Measurements from ENCODE around the gene PRMT9. TPM values are rescaled to one million over a fixed set of nuclear protein-coding genes. Genes with fewer than 3 reads are reported as not detected.
A peak's percentile ranks its signal among the peaks of the same experiment; 100 is the strongest.

Gene PRMT9
- 13.7 and 21.7 TPM in 2 replicates for total RNA-seq (2014; rRNA removed; shearing (Covaris generic); ENCODE audit: low replicate concordance)

DNA sequence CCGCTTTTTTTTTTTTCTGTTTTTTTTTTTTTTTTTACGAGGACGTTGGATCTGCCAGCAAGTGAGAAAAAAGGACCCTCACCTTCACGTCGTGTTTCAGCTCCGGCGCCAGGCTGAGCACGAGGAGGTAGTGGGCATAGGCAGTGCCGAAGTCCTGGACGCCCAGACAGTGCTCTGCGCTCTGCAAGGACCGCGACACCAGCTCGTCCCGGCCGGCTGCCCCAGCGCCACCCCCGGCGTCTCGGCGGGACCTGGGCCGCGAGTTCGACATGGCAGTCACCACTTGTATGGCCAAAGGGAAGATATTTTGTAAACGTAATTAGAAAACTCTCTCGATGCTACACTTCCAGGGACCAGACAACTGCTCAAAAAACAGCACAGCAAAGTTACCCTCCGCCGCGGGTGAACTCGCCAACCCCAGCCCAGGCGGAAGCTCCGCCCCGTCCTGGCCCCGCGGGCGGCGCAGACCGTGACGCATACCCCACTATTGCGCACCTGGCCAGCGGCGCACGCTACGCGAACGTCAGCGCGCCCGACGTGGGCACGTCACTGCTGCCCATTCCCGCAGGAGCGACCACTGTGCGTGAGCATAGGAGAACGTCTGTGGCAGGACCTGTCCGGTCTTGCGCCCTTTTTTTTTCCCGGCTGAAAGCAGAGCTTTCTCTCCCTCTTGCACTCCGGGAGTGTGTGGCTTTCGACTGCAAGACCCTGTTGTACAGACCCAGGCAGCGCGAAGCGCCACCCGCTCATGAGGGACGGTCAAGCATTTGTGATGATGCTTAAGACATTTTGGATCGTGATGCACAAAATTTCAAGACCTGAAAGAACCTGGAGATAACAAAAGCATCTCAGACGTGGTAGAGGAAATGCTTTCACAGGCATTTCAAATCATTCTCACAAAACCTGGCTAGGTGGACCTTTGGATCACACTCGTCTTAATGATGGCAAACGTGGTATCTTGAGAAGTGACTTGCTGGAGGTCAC is at the start of gene PRMT9:
PRMT9 (minus strand) TSS at position 447 of the 984 bp plus-strand sequence; CDS start at position 271, 176 bp downstream.
- H2AFZ ChIP-seq (ENCODE audit: low read length) = peak within 1 kb of the TSS; percentile 71
- H3K36me3 ChIP-seq (ENCODE audit: insufficient read depth, low read length) = peaks cover 6% of the 10 kb centered on the region
- peaks cover 19% of the 10 kb centered on the region for H3K4me1 ChIP-seq (ENCODE audit: low read length)
- H3K4me3 ChIP-seq (ENCODE audit: low read length) = peak within 1 kb of the TSS; percentile 74
- no peaks in the 10 kb centered on the region for H4K20me1 ChIP-seq (ENCODE audit: insufficient read depth, low read depth, low read length)
- no peaks in the 10 kb centered on the region for H3K27me3 ChIP-seq (ENCODE audit: low read length)
- no peaks in the 10 kb centered on the region for H3K9me2 ChIP-seq (replicated peaks; ENCODE audit: insufficient read depth, low read length)
- H3K9ac ChIP-seq (ENCODE audit: low read length) = peak within 1 kb of the TSS; percentile 88
- peak within 1 kb of the TSS; percentile 44 for H3K27ac ChIP-seq (ENCODE audit: low read length)
- peak within 1 kb of the TSS; percentile 79 for H3K4me2 ChIP-seq (ENCODE audit: low read depth, low read length, poor library complexity, severe bottlenecking)
- DNase-seq = peak; percentile 98
- H3K9me3 ChIP-seq (ENCODE audit: low read length) = no peaks in the 10 kb centered on the region
- peaks cover 47% of the 10 kb centered on the region for H3K79me2 ChIP-seq (ENCODE audit: low read length)

DNA sequence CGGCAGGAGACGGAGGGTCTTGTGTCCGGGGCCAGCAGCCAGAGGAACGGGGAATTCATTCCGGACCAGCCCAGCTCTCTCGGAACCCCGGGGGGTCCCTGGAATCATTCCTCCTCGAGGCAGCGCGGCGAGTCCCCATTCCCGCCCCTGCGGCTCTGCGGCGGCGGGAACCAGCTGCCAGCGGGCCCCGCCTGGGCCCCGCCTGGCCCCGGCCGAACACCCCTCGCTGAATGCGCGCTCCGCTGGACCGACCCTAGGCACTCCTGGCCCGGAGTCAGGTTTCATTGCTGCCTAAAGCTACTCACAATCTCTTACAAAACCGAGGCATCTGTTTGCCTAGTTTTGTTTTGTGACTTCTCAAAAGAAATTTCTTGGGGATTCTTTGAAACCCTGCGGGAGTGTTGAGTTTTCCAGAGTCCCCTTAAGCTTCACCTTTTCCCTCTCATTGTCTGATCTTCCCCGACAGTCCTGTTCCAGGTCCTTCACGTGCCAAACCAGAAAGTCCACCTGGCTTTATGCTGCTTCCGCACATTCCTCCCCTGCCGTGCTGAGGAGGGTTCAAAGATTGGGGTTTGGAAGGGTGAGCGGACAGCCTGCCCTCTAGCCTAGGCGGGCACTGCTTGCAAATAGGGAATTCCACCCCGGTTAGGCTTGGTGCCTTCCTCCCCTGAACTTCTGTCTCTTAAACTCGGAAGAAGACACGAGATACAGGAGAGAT is 48.7 kb upstream of the PRMT9 start:
- no peak for DNase-seq
- peak overlapping the region; percentile 89 for H2AFZ ChIP-seq (ENCODE audit: low read length)

DNA sequence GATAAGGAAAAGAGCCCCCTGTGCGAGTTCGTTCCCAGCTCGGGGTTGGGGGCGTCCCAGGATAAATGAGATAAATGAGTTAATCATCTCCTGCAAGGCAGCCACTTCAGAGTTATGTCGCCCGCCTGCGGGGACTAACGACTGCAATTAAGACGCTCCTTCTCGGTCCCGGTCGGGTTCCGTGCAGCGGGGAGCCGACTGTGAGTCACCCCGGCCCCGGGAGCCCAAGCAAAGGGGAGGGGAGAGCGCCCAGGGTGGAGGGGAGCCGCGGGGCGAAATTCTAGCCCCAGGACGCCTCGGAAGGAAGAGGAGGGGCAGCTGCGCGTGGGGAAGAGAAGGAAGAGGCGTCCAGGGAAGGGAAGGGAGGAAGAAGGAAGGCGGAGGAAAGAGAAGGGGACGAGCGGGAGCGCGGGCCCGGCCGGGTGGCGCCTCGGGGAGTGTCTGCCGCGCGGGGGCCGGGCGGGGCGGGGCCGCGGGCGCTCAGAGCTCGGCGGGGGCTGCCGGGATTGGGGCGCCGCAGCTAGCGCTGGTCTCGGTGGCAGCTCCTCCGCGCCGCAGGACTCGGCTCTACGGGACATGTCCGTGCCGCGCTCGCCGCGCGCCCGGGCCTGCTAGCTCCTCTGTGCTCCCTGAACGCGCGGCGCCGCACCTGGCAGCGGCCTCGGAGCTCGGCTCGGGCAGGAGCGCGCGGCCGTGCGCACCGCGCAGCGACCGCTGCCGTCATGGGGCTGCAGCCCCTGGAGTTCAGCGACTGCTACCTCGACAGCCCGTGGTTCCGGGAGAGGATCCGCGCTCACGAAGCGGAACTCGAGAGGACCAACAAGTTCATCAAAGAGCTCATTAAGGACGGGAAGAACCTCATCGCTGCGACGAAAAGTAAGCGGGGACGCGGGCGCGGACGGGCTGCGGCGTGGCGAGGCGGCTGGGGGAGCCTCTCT is 47.9 kb upstream of the PRMT9 start, which contains the start of gene ARHGAP10:
ARHGAP10 (plus strand) TSS at position 509 of the 938 bp plus-strand sequence; CDS start at position 723, 214 bp downstream.
- peak; percentile 60 for DNase-seq
- Histone ChIP-seq H3K36me3 (ENCODE audit: insufficient read depth, low read length) (no peaks in the 10 kb centered on the region), H3K9me2 (replicated peaks; ENCODE audit: insufficient read depth, low read length) (no peaks in the 10 kb centered on the region), H3K27me3 (ENCODE audit: low read length) (no peaks in the 10 kb centered on the region), H2AFZ (ENCODE audit: low read length) (peak within 1 kb of the TSS; percentile 89), H3K9ac (ENCODE audit: low read length) (peak within 1 kb of the TSS; percentile 52), H3K4me1 (ENCODE audit: low read length) (peaks cover 15% of the 10 kb centered on the region), H3K4me3 (ENCODE audit: low read length) (peak within 1 kb of the TSS; percentile 68), H3K79me2 (ENCODE audit: low read length) (no peaks in the 10 kb centered on the region), H3K4me2 (ENCODE audit: low read depth, low read length, poor library complexity, severe bottlenecking) (peak within 1 kb of the TSS; percentile 79), H3K9me3 (ENCODE audit: low read length) (no peaks in the 10 kb centered on the region), H3K27ac (ENCODE audit: low read length) (no peak within 1 kb of the TSS), H4K20me1 (ENCODE audit: insufficient read depth, low read depth, low read length) (no peaks in the 10 kb centered on the region)

More for the DNA sequence above, 48.7 kb upstream of the PRMT9 start:
- no peaks in the 10 kb centered on the region for H3K79me2 ChIP-seq (ENCODE audit: low read length)
- peaks cover 15% of the 10 kb centered on the region for H3K4me1 ChIP-seq (ENCODE audit: low read length)
- no peaks in the 10 kb centered on the region for H3K27me3 ChIP-seq (ENCODE audit: low read length)
- no peaks in the 10 kb centered on the region for H4K20me1 ChIP-seq (ENCODE audit: insufficient read depth, low read depth, low read length)
- H3K9me2 ChIP-seq (replicated peaks; ENCODE audit: insufficient read depth, low read length) = no peaks in the 10 kb centered on the region
- peak overlapping the region; percentile 79 for H3K4me2 ChIP-seq (ENCODE audit: low read depth, low read length, poor library complexity, severe bottlenecking)
- no peaks in the 10 kb centered on the region for H3K9me3 ChIP-seq (ENCODE audit: low read length)
- H3K27ac ChIP-seq (ENCODE audit: low read length) = no peak overlapping the region
- peak overlapping the region; percentile 52 for H3K9ac ChIP-seq (ENCODE audit: low read length)
- H3K4me3 ChIP-seq (ENCODE audit: low read length) = peak overlapping the region; percentile 68
- H3K36me3 ChIP-seq (ENCODE audit: insufficient read depth, low read length) = no peaks in the 10 kb centered on the region

DNA sequence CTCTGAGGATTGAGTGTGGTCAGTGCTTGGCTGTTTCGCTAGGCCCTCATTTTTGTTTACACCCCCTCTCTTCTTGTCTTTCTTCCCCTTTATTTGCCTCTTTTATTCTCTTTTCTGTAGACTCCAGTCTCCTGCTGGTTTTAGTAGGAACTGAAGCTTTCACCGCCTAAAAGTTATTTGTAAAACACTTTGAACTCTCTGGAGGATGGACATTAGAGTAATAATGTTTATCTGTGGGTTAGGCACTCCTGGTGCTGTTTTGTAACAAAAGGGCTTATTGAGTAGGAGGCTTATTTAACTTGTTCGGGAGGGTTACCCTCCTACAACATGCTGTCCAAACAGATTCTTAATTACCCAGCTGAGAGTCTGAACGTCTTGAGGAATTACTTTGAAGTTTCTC is 46.4 kb upstream of the PRMT9 start:
- Histone ChIP-seq H3K79me2 (ENCODE audit: low read length) (no peaks in the 10 kb centered on the region), H3K27me3 (ENCODE audit: low read length) (no peaks in the 10 kb centered on the region), H4K20me1 (ENCODE audit: insufficient read depth, low read depth, low read length) (no peaks in the 10 kb centered on the region), H3K9ac (ENCODE audit: low read length) (no peak overlapping the region), H3K36me3 (ENCODE audit: insufficient read depth, low read length) (no peaks in the 10 kb centered on the region), H3K4me1 (ENCODE audit: low read length) (peaks cover 15% of the 10 kb centered on the region), H3K4me2 (ENCODE audit: low read depth, low read length, poor library complexity, severe bottlenecking) (no peak overlapping the region), H3K9me3 (ENCODE audit: low read length) (no peaks in the 10 kb centered on the region), H3K9me2 (replicated peaks; ENCODE audit: insufficient read depth, low read length) (no peaks in the 10 kb centered on the region), H2AFZ (ENCODE audit: low read length) (no peak overlapping the region), H3K4me3 (ENCODE audit: low read length) (no peak overlapping the region), H3K27ac (ENCODE audit: low read length) (no peak overlapping the region)
- no peak for DNase-seq

DNA sequence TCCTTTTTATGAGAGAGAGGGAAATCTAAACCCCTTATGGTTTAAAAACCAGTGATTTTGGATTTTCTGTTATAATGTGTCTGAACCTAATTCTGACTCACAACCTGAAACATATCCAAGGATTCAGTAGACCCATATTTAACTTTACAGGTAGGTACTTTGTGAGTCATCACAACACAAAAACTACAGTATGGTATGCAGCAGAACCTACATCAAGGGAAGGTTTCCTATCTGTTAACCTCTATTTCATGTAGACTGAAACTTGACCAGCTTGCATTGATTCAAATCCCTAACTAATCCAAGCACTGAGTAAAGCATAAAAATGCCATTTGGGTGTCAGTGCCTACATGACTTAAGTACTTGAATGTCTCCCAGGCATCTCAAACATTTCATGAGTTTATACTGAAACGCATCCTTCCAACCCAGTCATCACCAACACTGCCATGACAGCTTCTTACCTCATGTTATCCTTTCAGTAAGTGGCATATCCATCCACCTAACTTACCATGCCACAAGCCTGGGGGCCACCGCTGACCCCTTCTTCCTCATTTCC is 43.6 kb upstream of the PRMT9 start:
- Histone ChIP-seq H2AFZ (ENCODE audit: low read length) (no peak overlapping the region), H3K9me3 (ENCODE audit: low read length) (no peaks in the 10 kb centered on the region), H3K27ac (ENCODE audit: low read length) (no peak overlapping the region), H3K27me3 (ENCODE audit: low read length) (no peaks in the 10 kb centered on the region), H3K79me2 (ENCODE audit: low read length) (no peaks in the 10 kb centered on the region), H3K4me1 (ENCODE audit: low read length) (peaks cover 11% of the 10 kb centered on the region), H3K4me2 (ENCODE audit: low read depth, low read length, poor library complexity, severe bottlenecking) (no peak overlapping the region), H3K9ac (ENCODE audit: low read length) (no peak overlapping the region), H3K4me3 (ENCODE audit: low read length) (no peak overlapping the region), H4K20me1 (ENCODE audit: insufficient read depth, low read depth, low read length) (no peaks in the 10 kb centered on the region), H3K36me3 (ENCODE audit: insufficient read depth, low read length) (no peaks in the 10 kb centered on the region), H3K9me2 (replicated peaks; ENCODE audit: insufficient read depth, low read length) (no peaks in the 10 kb centered on the region)
- no peak for DNase-seq

DNA sequence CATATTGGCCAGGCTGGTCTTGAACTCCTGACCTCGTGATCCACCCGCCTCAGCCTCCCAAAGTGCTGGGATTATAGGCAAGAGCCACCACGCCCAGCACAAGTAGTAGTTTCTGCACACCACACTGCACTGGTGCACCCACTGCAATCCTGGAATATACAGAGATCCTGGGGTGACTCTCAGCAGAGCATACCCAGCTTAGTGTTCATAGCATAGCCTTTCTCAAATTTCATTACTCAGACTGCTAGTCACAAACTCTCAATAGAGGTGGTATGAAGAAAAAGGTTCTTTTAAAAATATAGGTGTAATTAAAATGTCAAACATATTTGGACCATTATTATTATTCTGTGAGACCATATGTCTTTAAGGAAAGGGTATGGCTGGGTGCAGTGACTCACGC is 41.7 kb upstream of the PRMT9 start:
- no peak overlapping the region for H3K27ac ChIP-seq (ENCODE audit: low read length)
- no peak overlapping the region for H3K4me2 ChIP-seq (ENCODE audit: low read depth, low read length, poor library complexity, severe bottlenecking)
- no peaks in the 10 kb centered on the region for H3K9me2 ChIP-seq (replicated peaks; ENCODE audit: insufficient read depth, low read length)
- no peaks in the 10 kb centered on the region for H3K27me3 ChIP-seq (ENCODE audit: low read length)
- no peaks in the 10 kb centered on the region for H3K4me1 ChIP-seq (ENCODE audit: low read length)
- no peaks in the 10 kb centered on the region for H3K9me3 ChIP-seq (ENCODE audit: low read length)
- no peak overlapping the region for H3K9ac ChIP-seq (ENCODE audit: low read length)
- DNase-seq = no peak
- H4K20me1 ChIP-seq (ENCODE audit: insufficient read depth, low read depth, low read length) = no peaks in the 10 kb centered on the region
- no peaks in the 10 kb centered on the region for H3K36me3 ChIP-seq (ENCODE audit: insufficient read depth, low read length)
- no peak overlapping the region for H2AFZ ChIP-seq (ENCODE audit: low read length)
- H3K4me3 ChIP-seq (ENCODE audit: low read length) = no peak overlapping the region
- H3K79me2 ChIP-seq (ENCODE audit: low read length) = no peaks in the 10 kb centered on the region

DNA sequence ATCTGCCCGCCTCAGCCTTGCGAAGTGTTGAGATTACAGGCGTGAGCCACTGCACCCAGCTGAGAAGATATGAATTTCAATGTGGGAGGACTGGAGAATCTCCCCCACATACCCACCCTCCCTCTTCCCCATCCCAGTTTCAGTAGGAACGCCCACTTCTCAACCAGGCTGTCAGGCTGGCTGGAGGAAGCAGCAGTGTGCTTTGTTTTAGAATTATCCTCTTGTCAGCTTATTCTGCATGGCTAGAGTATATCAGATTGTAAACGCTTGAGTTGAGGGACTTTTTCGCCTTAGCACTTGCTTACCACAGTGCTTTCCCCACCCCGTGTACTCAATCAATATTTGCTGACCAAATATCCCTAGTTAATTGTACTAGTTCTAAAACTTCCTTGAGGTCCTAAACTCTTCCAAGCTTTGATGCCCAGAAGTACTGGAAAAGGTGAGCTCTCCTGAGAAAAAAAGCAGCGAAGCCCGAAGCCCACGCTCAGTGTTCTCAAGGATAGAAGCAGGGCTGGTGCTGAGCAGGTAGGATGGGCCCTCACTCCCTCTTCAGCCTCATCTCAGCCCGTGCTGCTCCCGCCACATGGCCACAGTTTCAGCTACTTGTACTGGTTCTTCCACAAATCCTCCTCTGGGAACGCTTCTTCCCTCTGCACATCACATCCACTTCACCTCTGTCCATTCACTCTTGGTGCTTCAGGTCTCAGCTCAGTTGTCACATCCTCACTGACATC is 40.7 kb upstream of the PRMT9 start:
- no peaks in the 10 kb centered on the region for H3K27me3 ChIP-seq (ENCODE audit: low read length)
- no peak overlapping the region for H3K4me2 ChIP-seq (ENCODE audit: low read depth, low read length, poor library complexity, severe bottlenecking)
- no peak for DNase-seq
- no peaks in the 10 kb centered on the region for H3K79me2 ChIP-seq (ENCODE audit: low read length)
- H3K9me2 ChIP-seq (replicated peaks; ENCODE audit: insufficient read depth, low read length) = no peaks in the 10 kb centered on the region
- no peak overlapping the region for H3K9ac ChIP-seq (ENCODE audit: low read length)
- H3K9me3 ChIP-seq (ENCODE audit: low read length) = no peaks in the 10 kb centered on the region
- H2AFZ ChIP-seq (ENCODE audit: low read length) = no peak overlapping the region
- H3K27ac ChIP-seq (ENCODE audit: low read length) = no peak overlapping the region
- H4K20me1 ChIP-seq (ENCODE audit: insufficient read depth, low read depth, low read length) = no peaks in the 10 kb centered on the region
- no peaks in the 10 kb centered on the region for H3K4me1 ChIP-seq (ENCODE audit: low read length)
- no peak overlapping the region for H3K4me3 ChIP-seq (ENCODE audit: low read length)
- no peaks in the 10 kb centered on the region for H3K36me3 ChIP-seq (ENCODE audit: insufficient read depth, low read length)

Measured in Karpas-422 (cell line).